Upper lobe of left lung (tissue), 4 donors: ENCODE data around the gene GKAP1.

ENCODE experiments used
- EP300 ChIP-seq, 4 donors: sonication (generic); formaldehyde crosslinking; IDR thresholded peaks; one replicate each; pipeline ENCODE4 v1.5.1; 2017; ENCODE audit warnings: antibody characterized with exemption in 4 of 4, control low read depth in 2 of 4
- POLR2A ChIP-seq, 4 donors: fragments of 450-650 bp; IDR thresholded peaks; one replicate each; pipeline ENCODE4 v1.5.1; 2016 to 2017; ENCODE audit warnings: antibody characterized with exemption in 4 of 4, mild to moderate bottlenecking in 2 of 4
- POLR2AphosphoS5 ChIP-seq, 2 donors: sonication (generic); formaldehyde crosslinking; IDR thresholded peaks; one replicate each; pipeline ENCODE4 v1.5.1; 2017; ENCODE audit warnings: antibody characterized with exemption in 2 of 2
- TF ChIP-seq, protein P1 (sequence below), 6 experiments: fragments of 450-650 bp in 4 of 6; fragments of 200-600 bp in 2 of 6; sonication (generic) in 2 of 6; IDR thresholded peaks; one replicate each; pipeline ENCODE4 v1.5.1; 2016 to 2019; ENCODE audit warnings: antibody characterized with exemption in 6 of 6

DNA sequence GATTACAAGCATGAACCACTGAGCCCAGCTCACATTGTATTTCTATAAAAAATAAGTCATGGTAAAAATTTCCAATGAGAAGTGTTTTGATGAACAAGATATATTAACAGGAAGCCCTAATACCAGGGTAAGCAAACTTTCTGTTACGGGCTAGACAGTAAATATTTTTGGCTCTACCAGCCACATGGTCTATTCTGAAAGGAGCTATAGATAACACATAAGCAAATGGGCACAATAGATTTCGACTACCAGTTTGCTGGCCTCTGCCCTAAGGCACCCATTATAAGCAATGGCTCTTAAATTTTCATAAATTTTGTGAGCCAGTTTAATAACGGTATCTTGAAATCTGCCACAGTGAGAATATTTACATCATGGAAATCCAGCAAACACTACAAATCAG lies 118.0 kb downstream of the GKAP1 start:
- TF ChIP-seq EP300 (IDR thresholded peaks at IDR 0.05), result no peak
- TF ChIP-seq, protein P1, sequence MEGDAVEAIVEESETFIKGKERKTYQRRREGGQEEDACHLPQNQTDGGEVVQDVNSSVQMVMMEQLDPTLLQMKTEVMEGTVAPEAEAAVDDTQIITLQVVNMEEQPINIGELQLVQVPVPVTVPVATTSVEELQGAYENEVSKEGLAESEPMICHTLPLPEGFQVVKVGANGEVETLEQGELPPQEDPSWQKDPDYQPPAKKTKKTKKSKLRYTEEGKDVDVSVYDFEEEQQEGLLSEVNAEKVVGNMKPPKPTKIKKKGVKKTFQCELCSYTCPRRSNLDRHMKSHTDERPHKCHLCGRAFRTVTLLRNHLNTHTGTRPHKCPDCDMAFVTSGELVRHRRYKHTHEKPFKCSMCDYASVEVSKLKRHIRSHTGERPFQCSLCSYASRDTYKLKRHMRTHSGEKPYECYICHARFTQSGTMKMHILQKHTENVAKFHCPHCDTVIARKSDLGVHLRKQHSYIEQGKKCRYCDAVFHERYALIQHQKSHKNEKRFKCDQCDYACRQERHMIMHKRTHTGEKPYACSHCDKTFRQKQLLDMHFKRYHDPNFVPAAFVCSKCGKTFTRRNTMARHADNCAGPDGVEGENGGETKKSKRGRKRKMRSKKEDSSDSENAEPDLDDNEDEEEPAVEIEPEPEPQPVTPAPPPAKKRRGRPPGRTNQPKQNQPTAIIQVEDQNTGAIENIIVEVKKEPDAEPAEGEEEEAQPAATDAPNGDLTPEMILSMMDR (IDR thresholded peaks at IDR 0.05), result no peak
- TF ChIP-seq POLR2A (IDR thresholded peaks at IDR 0.05), result no peak
- no peak for TF ChIP-seq POLR2AphosphoS5 (IDR thresholded peaks at IDR 0.05)
